Measurements from ENCODE around the gene MGAT5B.

MGAT5B gene

DNA sequence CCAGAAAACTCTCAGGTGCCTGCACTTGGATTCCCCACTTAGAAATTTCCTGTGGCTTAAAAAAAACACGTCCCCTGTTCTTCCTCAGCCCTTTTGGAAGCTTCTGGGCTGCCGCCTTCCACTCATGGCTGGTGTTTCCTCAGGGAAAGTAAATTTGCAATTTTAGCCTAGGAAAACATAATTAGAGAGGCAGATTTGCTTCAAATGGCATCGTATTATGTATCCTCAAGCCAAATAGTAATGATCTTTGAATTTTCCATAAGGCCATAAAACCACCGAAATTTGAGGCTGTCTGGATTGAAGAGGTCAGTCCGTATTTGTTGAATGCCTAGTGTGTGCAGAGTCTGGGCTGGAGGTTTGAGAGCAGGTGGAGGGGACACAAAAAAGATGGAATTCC, 17.7 kb downstream of the MGAT5B start:
- TF ChIP-seq, protein P1, sequence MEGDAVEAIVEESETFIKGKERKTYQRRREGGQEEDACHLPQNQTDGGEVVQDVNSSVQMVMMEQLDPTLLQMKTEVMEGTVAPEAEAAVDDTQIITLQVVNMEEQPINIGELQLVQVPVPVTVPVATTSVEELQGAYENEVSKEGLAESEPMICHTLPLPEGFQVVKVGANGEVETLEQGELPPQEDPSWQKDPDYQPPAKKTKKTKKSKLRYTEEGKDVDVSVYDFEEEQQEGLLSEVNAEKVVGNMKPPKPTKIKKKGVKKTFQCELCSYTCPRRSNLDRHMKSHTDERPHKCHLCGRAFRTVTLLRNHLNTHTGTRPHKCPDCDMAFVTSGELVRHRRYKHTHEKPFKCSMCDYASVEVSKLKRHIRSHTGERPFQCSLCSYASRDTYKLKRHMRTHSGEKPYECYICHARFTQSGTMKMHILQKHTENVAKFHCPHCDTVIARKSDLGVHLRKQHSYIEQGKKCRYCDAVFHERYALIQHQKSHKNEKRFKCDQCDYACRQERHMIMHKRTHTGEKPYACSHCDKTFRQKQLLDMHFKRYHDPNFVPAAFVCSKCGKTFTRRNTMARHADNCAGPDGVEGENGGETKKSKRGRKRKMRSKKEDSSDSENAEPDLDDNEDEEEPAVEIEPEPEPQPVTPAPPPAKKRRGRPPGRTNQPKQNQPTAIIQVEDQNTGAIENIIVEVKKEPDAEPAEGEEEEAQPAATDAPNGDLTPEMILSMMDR (IDR thresholded peaks at IDR 0.05; ENCODE audit: low read depth, low read length), result no peak
- no peak for DNase-seq (ENCODE audit: extremely low read depth, low read depth)

- no peak for DNase-seq (ENCODE audit: extremely low read depth, low read depth)
- TF ChIP-seq, protein P1 (IDR thresholded peaks at IDR 0.05; ENCODE audit: low read depth, low read length), result no peak
These were observed 18.2 kb downstream of the MGAT5B start for GRCh38 chr17:76886395-76886794.

GRCh38 chr17:76887802-76888201, 19.6 kb downstream of the MGAT5B start:
- TF ChIP-seq, protein P1 (IDR thresholded peaks at IDR 0.05; ENCODE audit: low read depth, low read length), result no peak; the same call in none of the 2 replicates
- DNase-seq (ENCODE audit: extremely low read depth, low read depth), result no peak

DNA sequence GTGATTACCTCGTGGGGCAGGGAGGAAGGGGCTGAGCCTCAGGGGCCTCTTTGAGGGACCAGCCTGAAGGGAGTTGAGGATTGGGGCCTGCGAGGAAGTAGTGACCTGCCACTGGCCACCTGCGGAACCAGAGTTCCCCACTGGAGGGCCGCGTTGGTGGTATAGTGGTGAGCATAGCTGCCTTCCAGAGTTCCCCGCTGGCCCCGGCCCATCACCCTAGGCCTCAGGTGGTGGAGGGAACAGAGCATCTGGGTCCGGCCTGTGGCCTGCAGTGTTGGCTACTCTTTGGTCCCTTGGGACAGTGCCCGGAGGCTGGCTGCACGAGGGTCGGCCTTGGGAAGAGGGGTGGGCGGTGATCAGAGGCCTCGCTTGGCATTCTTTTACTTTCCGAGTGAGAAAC, 20.5 kb downstream of the MGAT5B start:
- TF ChIP-seq, protein P1 (IDR thresholded peaks at IDR 0.05; ENCODE audit: low read depth, low read length), result no peak
- no peak for DNase-seq (ENCODE audit: extremely low read depth, low read depth)

DNA sequence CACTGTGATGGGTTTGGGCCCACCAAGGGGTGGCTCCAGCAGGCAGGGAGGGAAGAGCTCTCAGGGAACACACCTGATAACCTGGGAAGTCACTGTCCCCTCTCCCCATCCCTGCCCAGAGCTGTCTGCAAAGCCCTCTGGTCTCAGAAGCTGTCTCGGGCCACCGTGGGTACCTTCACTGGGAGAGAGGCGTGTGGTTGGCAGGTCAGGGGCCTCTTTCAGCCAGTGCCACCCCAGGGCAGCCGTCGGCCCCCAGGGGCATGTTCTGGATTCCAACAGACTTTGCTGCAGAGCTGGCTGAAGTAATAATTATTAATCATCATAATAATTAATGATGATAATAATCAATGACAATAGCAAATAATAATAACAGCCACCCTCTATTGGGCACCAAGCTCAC, 21.1 kb downstream of the MGAT5B start:
- no peak for DNase-seq (ENCODE audit: extremely low read depth, low read depth)

GRCh38 chr17:76892329-76892728, 24.1 kb downstream of the MGAT5B start:
- TF ChIP-seq, protein P1 (IDR thresholded peaks at IDR 0.05; ENCODE audit: low read depth, low read length), result no peak
- no peak for DNase-seq (ENCODE audit: extremely low read depth, low read depth)

More for the DNA sequence above, 21.1 kb downstream of the MGAT5B start:
- TF ChIP-seq, protein P1 (IDR thresholded peaks at IDR 0.05; ENCODE audit: low read depth, low read length), result no peak

DNA sequence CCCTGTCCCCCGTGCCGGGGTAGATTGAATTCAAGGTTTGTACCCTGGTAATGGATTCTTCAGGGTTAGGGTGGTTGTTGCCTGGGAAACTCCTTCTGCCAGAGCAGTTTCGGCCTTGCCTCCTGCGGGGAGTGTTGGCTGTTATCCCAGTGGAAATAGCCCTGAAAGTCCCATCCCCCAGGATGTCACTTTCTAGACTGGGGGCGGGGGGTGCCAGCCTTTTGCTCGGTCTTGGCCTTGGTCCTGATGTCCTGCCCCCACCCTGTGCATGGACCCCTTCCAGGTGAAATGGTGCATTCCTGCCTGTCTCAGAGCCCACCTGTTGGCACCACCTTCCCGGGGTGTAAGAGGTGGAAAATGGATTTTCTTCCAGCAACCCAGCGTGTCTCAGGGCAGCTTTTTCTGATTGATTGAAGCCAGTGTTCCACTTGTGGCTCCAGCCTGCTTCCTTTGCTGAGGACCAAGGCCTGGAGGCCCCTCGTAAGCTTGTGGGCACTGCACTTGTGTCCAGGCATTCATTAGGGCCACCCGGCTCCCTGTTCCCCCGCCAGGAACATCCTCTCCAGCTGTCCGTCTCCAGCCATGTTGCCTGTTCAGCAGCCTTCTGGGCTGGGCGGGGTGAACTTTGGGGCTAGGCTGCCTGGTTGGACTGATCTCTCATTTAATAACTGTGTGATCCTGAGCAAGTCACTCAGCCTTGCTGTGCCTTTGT, 25.6 kb downstream of the MGAT5B start:
- no peak for DNase-seq (ENCODE audit: extremely low read depth, low read depth)

More for the DNA sequence above, 25.6 kb downstream of the MGAT5B start:
- TF ChIP-seq, protein P1 (IDR thresholded peaks at IDR 0.05; ENCODE audit: low read depth, low read length), result no peak

Data from AG09319 (cell line).